K562 (cell line): ENCODE data around the gene ISG20L2. TPM values are rescaled to one million over a fixed set of nuclear protein-coding genes. Genes with fewer than 3 reads are reported as not detected.
A peak's percentile ranks its signal among the peaks of the same experiment; 100 is the strongest.

Source experiments
- CHD1 ChIP-seq: fragments of 200-600 bp; sonication (generic); IDR thresholded peaks from one replicate; pipeline ENCODE4 v1.6.1; 2012; ENCODE audit warnings: mild to moderate bottlenecking, moderate library complexity, low read length, inconsistent platforms
- ETS2 ChIP-seq: IDR thresholded peaks from 2 replicates; pipeline ENCODE4 v1.6.1; 2016; ENCODE audit warnings: borderline replicate concordance, missing genetic modification characterization, mild to moderate bottlenecking, moderate library complexity, missing compliant biosample characterization; ENCODE audit not compliant: poor library complexity, severe bottlenecking
- ETV5 ChIP-seq: sonication (generic); formaldehyde crosslinking; IDR thresholded peaks from 2 replicates; pipeline ENCODE4 v1.4.0; 2020; ENCODE audit warnings: low read depth, mild to moderate bottlenecking, missing genetic modification reagents
- GTF2A2 ChIP-seq: IDR thresholded peaks from 2 replicates; pipeline ENCODE4 v1.6.1; 2016; ENCODE audit warnings: mild to moderate bottlenecking, missing genetic modification characterization, missing compliant biosample characterization
- HDAC1 ChIP-seq, 2 experiments: fragments of 450-650 bp; IDR thresholded peaks; 2 replicates each; pipeline ENCODE4 v1.6.1; 2016 to 2017; ENCODE audit warnings: inconsistent platforms in 1 of 2, mild to moderate bottlenecking in 1 of 2, moderate library complexity in 1 of 2
- MEF2D ChIP-seq: conservative IDR thresholded peaks from 2 replicates; pipeline ENCODE4 v1.6.1; 2016; ENCODE audit warnings: low read depth, missing genetic modification characterization, missing compliant biosample characterization
- MITF ChIP-seq: IDR thresholded peaks from 2 replicates; pipeline ENCODE4 v1.6.1; 2014; ENCODE audit warnings: antibody characterized with exemption
- NELFE ChIP-seq: IDR thresholded peaks from 2 replicates; pipeline ENCODE4 v1.6.1; 2011; ENCODE audit warnings: mild to moderate bottlenecking; ENCODE audit not compliant: insufficient read depth, insufficient read length
- NR4A1 ChIP-seq, 2 experiments: fragments of 250-450 bp in 1 of 2; fragments of 450-650 bp in 1 of 2; sonication (Bioruptor Pico) in 1 of 2; IDR thresholded peaks; 2 replicates each; pipeline versions ENCODE4 v1.4.0 to v1.6.1; 2016 to 2020; ENCODE audit warnings: mild to moderate bottlenecking in 2 of 2, missing compliant biosample characterization in 1 of 2, missing genetic modification characterization in 1 of 2, moderate library complexity in 1 of 2
- SMARCA4 ChIP-seq: fragments of 450-650 bp; IDR thresholded peaks from 2 replicates; pipeline ENCODE4 v1.6.1; 2016
- SPI1 ChIP-seq: IDR thresholded peaks from 2 replicates; pipeline ENCODE4 v1.6.1; 2011; ENCODE audit warnings: low read depth, low read length, control low read depth, borderline replicate concordance
- SUPT5H ChIP-seq: fragments of 450-650 bp; IDR thresholded peaks from 2 replicates; pipeline ENCODE4 v1.6.1; 2016
- TBP ChIP-seq: optimal IDR thresholded peaks from 2 replicates; pipeline ENCODE3; 2011; ENCODE audit warnings: low read depth, low read length, improper control_type of control experiment
- THRAP3 ChIP-seq: fragments of 450-650 bp; IDR thresholded peaks from 2 replicates; pipeline ENCODE4 v1.6.1; 2016; ENCODE audit warnings: mild to moderate bottlenecking, inconsistent platforms, borderline replicate concordance
- THRB ChIP-seq: fragments of 450-650 bp; formaldehyde crosslinking; conservative IDR thresholded peaks from 2 replicates; pipeline ENCODE4 v1.4.0; 2022; ENCODE audit warnings: mild to moderate bottlenecking, missing genetic modification characterization
- TOE1 ChIP-seq, 2 experiments: fragments of 450-650 bp in 1 of 2; sonication (generic) in 1 of 2; formaldehyde crosslinking in 1 of 2; IDR thresholded peaks; 2 replicates each; pipeline versions ENCODE4 v1.7.1 to v1.8.0; 2016 to 2022; ENCODE audit warnings: borderline replicate concordance in 2 of 2, mild to moderate bottlenecking in 2 of 2, antibody characterized with exemption in 1 of 2, inconsistent platforms in 1 of 2, low read depth in 1 of 2, missing genetic modification reagents in 1 of 2, moderate library complexity in 1 of 2
- ZBTB2 ChIP-seq: fragments of 450-650 bp; IDR thresholded peaks from 2 replicates; pipeline ENCODE4 v1.6.1; 2016; ENCODE audit warnings: antibody characterized with exemption
- ZNF174 ChIP-seq: fragments of 250-450 bp; sonication (Bioruptor Pico); IDR thresholded peaks from 2 replicates; pipeline ENCODE4 v1.4.0; 2020; ENCODE audit warnings: mild to moderate bottlenecking
- ZNF212 ChIP-seq: fragments of 450-650 bp; formaldehyde crosslinking; IDR thresholded peaks from 2 replicates; pipeline ENCODE4 v1.4.0; 2020; ENCODE audit warnings: mild to moderate bottlenecking
- ZNF217 ChIP-seq: sonication (generic); formaldehyde crosslinking; IDR thresholded peaks from 2 replicates; pipeline ENCODE4 v1.8.0; 2022; ENCODE audit warnings: mild to moderate bottlenecking, missing genetic modification reagents
- ZNF280A ChIP-seq: fragments of 450-650 bp; IDR thresholded peaks from 2 replicates; pipeline ENCODE4 v1.6.1; 2018; ENCODE audit warnings: mild to moderate bottlenecking, low read depth; ENCODE audit not compliant: partially characterized antibody
- ZNF384 ChIP-seq: IDR thresholded peaks from 2 replicates; pipeline ENCODE4 v1.6.1; 2012; ENCODE audit warnings: low read depth, low read length, improper control_type of control experiment
- ZNF41 ChIP-seq: fragments of 250-450 bp; sonication (Bioruptor Pico); conservative IDR thresholded peaks from 2 replicates; pipeline ENCODE4 v1.4.0; 2020; ENCODE audit warnings: mild to moderate bottlenecking
- ZNF717 ChIP-seq: fragments of 250-450 bp; sonication (Bioruptor Pico); IDR thresholded peaks from 2 replicates; pipeline ENCODE4 v1.5.0; 2021
- polyA plus RNA-seq, 8 experiments: library from polyadenylated mRNA; depleted of rRNA in 4 of 8; stranded (reverse) in 5 of 8; unstranded in 3 of 8; fragments of >200 nt; fragmentation: Nextera tagmentation in 2 of 8; fragmentation: Illumina TruSeq in 1 of 8; extraction: Ambion mirVana in 2 of 8; extraction: Trizol in 1 of 8; gene quantifications; 2 replicates each; pipeline versions ENCODE4 v1.2.1 to v1.2.3, GENCODE V29; 2011 to 2014; ENCODE audit warnings: inconsistent platforms in 1 of 8, missing spikeins in 1 of 8
- total RNA-seq, 7 experiments: library from RNA; depleted of rRNA in 6 of 7; stranded (reverse); fragments of >200 nt in 6 of 7; fragmentation: Illumina TruSeq in 2 of 7; extraction: Trizol in 2 of 7; gene quantifications; 2 replicates each; pipeline versions ENCODE4 v1.2.1 to v1.2.3, GENCODE V29; 2011 to 2021; ENCODE audit warnings: low replicate concordance in 1 of 7

ISG20L2 gene
- total and polyA plus RNA-seq, 9 of the 15 experiments (the other 6 are each of a cell fraction or from before 2014, with no cell fraction given) = 21.3 to 130 (median 50.3) TPM

- no peak for TF ChIP-seq THRB (CRISPR knock-in tag)
- TF ChIP-seq ZBTB2 = no peak
- peak; percentile 95 for TF ChIP-seq TOE1 (IDR thresholded peaks at IDR 0.05; ENCODE audit: borderline replicate concordance)
- no peak for TF ChIP-seq TOE1 (CRISPR knock-in tag; IDR thresholded peaks at IDR 0.05; ENCODE audit: borderline replicate concordance, low read depth)
- TF ChIP-seq HDAC1 (IDR thresholded peaks at IDR 0.05) = peak in 1 of 2 experiments; percentile 58; a peak in 1 of 4 replicates
- no peak for TF ChIP-seq ZNF212 (CRISPR knock-in tag)
- TF ChIP-seq ZNF217 = no peak
- no peak for TF ChIP-seq SPI1
- TF ChIP-seq GTF2A2 (tag) = no peak
- TF ChIP-seq NELFE = no peak
- TF ChIP-seq TBP = peak; percentile 74
- no peak for TF ChIP-seq MITF
- TF ChIP-seq ETV5 (CRISPR knock-in tag) = no peak
- no peak for TF ChIP-seq NR4A1 (CRISPR knock-in tag; IDR thresholded peaks at IDR 0.05)
- no peak for TF ChIP-seq NR4A1 (tag; IDR thresholded peaks at IDR 0.05)
- TF ChIP-seq ZNF174 (CRISPR knock-in tag) = no peak
- peak; percentile 82 for TF ChIP-seq CHD1
- no peak for TF ChIP-seq MEF2D
- TF ChIP-seq SMARCA4 = no peak
- TF ChIP-seq ZNF41 (CRISPR knock-in tag) = no peak
- no peak for TF ChIP-seq ZNF280A
- TF ChIP-seq SUPT5H = peak; percentile 57
- no peak for TF ChIP-seq ZNF384
- TF ChIP-seq THRAP3 = no peak
- no peak for TF ChIP-seq ETS2 (tag)
- no peak for TF ChIP-seq ZNF717
Measured at GRCh38 chr1:156751757-156752481, 23.4 kb upstream of the ISG20L2 start (continued).
